ENCODE results near the gene USP30.
"Not testable (repeated sequence)": the region's sequence is repeated elsewhere in the genome, so short reads cannot be mapped to it uniquely, and the experiment has no call there.

The USP30 gene

GRCh38 chr12:109052097-109052413, 321 bp upstream of the USP30 start:
- DNase-seq (ENCODE audit: low spot score) = no peak

GRCh38 chr12:109053382-109054123, 1.2 kb downstream of the USP30 start:
- peak; percentile 19 for DNase-seq (ENCODE audit: low spot score)

- DNase-seq (ENCODE audit: low spot score) = not testable (repeated sequence)
Observed at GRCh38 chr12:109054124-109054513, 1.7 kb downstream of the USP30 start.

DNA sequence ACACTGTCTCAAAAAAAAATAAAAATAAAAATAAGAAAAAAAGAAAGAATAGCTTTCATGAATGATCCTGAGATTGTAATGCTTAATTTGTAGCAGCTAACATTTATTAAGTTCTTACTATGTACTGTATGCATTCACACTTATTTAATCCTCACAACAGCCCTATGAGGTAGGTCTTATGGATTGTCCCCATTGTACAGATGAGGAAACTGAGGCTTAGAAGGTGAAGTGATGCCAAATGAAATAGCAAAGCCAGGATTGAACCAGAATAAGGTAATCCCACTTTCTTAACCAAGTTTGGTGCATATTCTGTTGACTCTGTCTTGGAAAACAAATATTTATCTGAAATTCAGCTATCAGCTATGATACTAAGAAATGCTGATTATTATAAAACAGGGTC, 2.1 kb downstream of the USP30 start:
- no peak for DNase-seq (ENCODE audit: low spot score)

DNA sequence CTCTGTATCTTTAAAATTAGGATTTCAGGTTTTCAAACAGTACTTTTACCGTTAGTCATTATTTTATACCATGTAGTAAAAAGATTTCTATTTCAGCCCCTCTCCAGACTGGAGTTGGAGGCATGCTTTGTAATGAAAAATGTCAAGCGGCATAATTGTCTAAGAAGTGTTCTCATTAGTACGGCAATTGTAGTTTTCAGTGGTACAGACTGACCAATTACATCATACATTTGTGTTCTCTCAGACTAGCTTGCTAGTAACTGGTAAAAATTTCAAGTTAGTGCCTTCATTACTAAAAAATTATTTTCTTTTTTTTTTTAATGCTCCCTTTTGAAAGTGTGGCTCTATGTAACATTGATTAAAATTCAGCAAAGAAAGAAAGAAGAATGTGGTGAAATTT, 4.5 kb downstream of the USP30 start:
- no peak for DNase-seq (ENCODE audit: low spot score)

- DNase-seq (ENCODE audit: low spot score) = no peak
Observed at GRCh38 chr12:109057376-109057775, 5.0 kb downstream of the USP30 start.

- no peak for DNase-seq (ENCODE audit: low spot score)
Observed at GRCh38 chr12:109058773-109059172, 6.4 kb downstream of the USP30 start.

DNA sequence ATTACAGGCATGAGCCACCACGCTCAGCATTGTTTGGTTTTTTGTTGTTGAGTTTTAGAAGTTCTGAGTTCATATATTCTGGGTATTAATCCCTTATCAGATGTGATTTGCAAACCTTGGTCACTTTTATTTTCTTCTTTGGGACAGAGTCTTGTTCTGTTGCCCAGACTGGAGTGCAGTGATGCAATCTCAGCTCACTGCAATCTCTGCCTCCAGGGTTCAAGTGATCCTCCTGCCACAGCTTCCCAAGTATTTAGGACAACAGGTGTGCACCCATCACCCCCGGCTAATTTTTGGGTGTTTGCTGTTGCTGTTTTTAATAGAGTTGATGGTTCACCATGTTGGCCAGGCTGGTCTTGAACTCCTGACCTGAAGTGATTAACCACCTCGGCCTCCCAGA, 11.8 kb downstream of the USP30 start:
- no peak for DNase-seq (ENCODE audit: low spot score)

DNA sequence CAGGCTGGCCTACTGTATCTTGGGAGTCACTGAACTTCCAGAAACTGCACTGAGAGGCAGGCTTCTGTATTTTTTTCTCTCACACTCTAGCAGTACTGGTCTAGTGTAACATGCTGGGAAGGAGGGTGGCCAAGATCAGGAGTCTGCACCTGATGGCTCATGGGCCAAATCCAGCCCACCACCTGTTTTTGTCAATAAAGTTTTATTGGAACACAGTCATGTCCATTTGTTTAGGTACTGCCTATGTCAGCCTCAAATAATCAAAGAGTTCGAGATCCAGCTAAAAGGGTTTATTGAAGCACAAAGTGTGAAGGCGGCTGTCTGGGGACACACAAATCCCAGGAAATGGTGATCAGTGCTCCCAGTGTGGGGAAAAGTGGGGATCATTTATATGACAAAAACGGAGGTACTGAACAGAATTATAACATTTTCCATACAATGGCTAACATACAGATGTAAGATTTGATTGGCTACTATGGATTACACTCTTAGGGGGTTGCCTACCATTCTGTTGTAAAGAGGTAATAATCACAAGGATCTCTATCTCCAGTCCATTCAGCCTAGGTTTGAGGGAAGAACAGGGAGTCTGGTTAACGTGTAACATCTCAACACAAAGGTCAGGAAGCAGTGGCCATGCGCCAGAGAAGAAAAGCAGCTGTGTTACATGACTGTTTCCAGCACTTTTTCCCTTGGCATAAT, 12.9 kb downstream of the USP30 start:
- no peak for DNase-seq (ENCODE audit: low spot score)

GRCh38 chr12:109065853-109066193, 13.4 kb downstream of the USP30 start:
- no peak for DNase-seq (ENCODE audit: low spot score)

DNA sequence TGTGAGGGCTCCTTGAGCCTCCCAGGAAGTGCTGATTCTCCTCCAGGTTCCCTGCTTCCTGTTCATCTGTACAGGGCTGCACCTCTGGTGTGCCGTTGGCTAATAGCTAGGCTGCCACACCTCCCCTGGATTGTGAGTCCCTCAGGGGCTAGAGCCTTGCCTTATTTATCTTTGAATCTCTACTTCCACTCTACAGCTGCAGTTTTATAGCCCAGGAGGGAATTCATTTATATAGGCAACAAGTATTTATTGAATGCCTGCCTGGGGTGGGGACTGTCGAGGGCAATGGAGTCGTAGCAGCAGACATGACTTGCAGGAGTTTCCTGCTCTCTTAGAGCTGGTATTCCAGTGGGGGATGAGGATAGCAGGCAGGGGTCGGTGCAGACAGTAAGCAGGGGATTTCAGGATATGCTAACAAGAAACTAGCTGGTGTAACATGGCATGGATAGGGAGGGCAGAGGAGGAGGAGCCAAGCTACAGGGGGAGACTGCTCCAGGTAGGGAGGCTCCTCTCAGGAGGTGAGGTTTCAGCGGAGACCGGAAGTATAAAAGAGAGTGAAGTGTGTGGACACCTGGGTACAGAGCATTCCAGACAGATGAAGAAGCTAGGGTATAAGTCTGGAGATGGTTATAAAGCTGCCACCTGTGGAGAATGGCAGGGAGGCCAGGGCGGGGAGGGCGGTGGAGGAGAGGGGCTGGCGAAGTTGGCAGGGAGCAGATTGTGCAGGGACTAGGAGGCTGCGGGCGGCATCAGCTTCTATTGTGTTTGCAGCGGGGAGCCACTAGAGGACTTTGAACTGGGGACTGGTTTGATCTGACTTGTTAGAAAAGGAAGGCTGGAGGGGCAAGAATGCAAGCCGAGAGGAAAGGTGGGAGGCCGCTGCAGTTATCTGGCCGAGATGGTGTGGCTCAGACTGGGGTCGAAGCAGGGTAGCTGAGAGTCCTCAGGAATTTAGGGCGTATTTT, 17.2 kb downstream of the USP30 start:
- no peak for DNase-seq (ENCODE audit: low spot score)

- no peak for DNase-seq (ENCODE audit: low spot score)
Observed at GRCh38 chr12:109074866-109075265, 22.5 kb downstream of the USP30 start.

- DNase-seq (ENCODE audit: low spot score) = no peak
Observed at GRCh38 chr12:109082751-109083150, 30.4 kb downstream of the USP30 start.

- no peak for DNase-seq (ENCODE audit: low spot score)
Observed at GRCh38 chr12:109084425-109084824, 32.0 kb downstream of the USP30 start.

- DNase-seq (ENCODE audit: low spot score) = no peak
Observed at GRCh38 chr12:109085590-109085989, 33.2 kb downstream of the USP30 start.

- DNase-seq (ENCODE audit: low spot score) = no peak
Observed at GRCh38 chr12:109087250-109087649, 34.9 kb downstream of the USP30 start.

DNA sequence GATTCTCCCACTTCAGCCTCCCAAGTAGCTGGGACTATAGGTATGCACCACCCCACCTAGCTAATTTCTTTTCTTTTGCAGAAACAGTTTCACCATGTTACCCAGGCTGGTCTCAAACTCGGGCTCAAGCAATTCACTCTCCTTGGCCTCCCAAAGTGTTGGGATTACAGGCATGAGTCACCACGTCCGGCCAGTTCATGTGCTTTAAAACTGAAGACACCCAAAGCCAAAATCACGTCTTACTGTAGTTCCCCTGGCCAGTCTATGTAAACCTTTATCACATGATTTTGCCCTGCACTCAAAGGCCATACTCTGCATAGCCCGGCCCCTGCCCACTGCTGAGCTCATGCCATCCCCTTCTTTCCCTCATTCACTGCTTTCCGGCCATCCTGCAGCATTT, 36.4 kb downstream of the USP30 start:
- DNase-seq (ENCODE audit: low spot score) = no peak

- DNase-seq (ENCODE audit: low spot score) = no peak
Observed at GRCh38 chr12:109089683-109090082, 37.3 kb downstream of the USP30 start.

- DNase-seq (ENCODE audit: low spot score) = no peak
Observed at GRCh38 chr12:109092497-109093021, 40.2 kb downstream of the USP30 start.

DNA sequence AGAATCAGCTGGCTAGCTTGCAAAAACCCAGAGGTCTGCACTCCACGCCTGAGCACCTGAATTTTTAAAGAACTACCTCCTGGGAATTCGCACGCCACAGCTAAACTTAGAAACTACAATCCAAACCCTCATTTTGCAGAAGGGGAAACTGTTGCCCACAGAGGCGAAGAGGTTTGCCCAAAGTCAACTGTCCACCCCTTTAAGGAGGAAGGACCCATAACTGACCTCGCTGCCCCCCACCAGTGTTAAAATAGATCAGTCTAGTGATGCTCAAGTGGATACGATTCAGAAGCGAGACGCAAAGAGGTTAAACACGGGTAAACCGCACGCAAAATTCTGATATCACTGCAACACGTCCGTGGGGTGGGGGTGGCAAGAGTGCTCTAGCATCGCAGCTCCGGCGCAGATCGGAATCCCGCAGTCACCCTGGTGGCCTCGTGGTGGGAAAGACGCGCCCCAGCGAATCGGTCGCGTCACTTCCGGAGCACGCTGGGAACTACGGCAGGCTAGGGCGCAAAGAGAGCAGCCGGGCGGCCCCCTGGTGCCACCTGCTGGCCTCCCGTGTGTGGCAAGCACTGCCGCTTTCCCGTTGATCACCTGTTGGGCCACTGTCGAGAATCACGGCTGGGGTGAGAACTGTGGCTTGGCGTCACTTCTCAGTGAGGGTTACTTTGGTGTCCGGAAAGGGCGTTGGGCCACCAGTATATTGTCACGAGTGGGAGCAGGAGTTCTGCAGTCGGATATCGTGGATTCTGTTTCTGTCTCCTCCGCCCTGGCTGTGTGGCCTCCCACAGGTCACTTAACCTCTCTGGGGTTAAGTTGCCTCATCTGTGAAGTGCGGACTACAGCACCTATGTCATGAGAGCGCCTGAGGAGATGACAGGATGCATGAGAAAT, 40.9 kb downstream of the USP30 start, which contains the start of gene ALKBH2:
Gene ALKBH2 (minus strand): TSS at position 451 of the 897 bp plus-strand sequence. CDS start 686 bp downstream, outside the sequence.
- DNase-seq (ENCODE audit: low spot score) = peak; percentile 93

- no peak for DNase-seq (ENCODE audit: low spot score)
Observed at GRCh38 chr12:109097140-109097434, 44.7 kb downstream of the USP30 start.
